GM19238 (cell line): ENCODE data around the gene BMPR2.
"Not testable (repeated sequence)": the region's sequence is repeated elsewhere in the genome, so short reads cannot be mapped to it uniquely, and the experiment has no call there.

Experiments
- DNase-seq: peaks from one replicate; pipeline ENCODE4 v3.0.0; 2011; ENCODE audit warnings: low spot score; ENCODE audit not compliant: insufficient read length

BMPR2 gene

GRCh38 chr2:202378662-202379358 is 2.7 kb downstream of the BMPR2 start:
- no peak for DNase-seq

- DNase-seq: no peak
These were observed 6.6 kb downstream of the BMPR2 start for GRCh38 chr2:202382684-202383083.

- not testable (repeated sequence) for DNase-seq
These were observed 10.4 kb downstream of the BMPR2 start for GRCh38 chr2:202386495-202386894.

GRCh38 chr2:202387608-202388342 is 11.6 kb downstream of the BMPR2 start:
- no peak for DNase-seq

GRCh38 chr2:202400941-202401340 is 24.8 kb downstream of the BMPR2 start:
- DNase-seq: no peak

GRCh38 chr2:202405798-202406197 is 29.7 kb downstream of the BMPR2 start:
- DNase-seq: no peak

GRCh38 chr2:202406445-202406978 is 30.4 kb downstream of the BMPR2 start:
- DNase-seq: no peak

- no peak for DNase-seq
These were observed 32.5 kb downstream of the BMPR2 start for GRCh38 chr2:202408546-202409140.

- no peak for DNase-seq
These were observed 34.0 kb downstream of the BMPR2 start for GRCh38 chr2:202410092-202410491.

GRCh38 chr2:202411097-202411496 is 35.0 kb downstream of the BMPR2 start:
- no peak for DNase-seq

GRCh38 chr2:202418027-202418426 is 41.9 kb downstream of the BMPR2 start:
- no peak for DNase-seq

- DNase-seq: no peak
These were observed 42.4 kb downstream of the BMPR2 start for GRCh38 chr2:202418511-202418910.

- no peak for DNase-seq
These were observed 47.0 kb downstream of the BMPR2 start for GRCh38 chr2:202423139-202423538.

GRCh38 chr2:202425036-202425435 is 48.9 kb downstream of the BMPR2 start:
- DNase-seq: no peak

GRCh38 chr2:202426751-202427150 is 50.6 kb downstream of the BMPR2 start:
- DNase-seq: no peak

GRCh38 chr2:202429164-202429980 is 53.2 kb downstream of the BMPR2 start:
- no peak for DNase-seq

- no peak for DNase-seq
These were observed 56.6 kb downstream of the BMPR2 start for GRCh38 chr2:202432776-202433175.

- no peak for DNase-seq
These were observed 58.3 kb downstream of the BMPR2 start for GRCh38 chr2:202434472-202434871.

GRCh38 chr2:202436626-202437025 is 60.5 kb downstream of the BMPR2 start:
- no peak for DNase-seq

GRCh38 chr2:202440117-202440516 is 64.0 kb downstream of the BMPR2 start:
- DNase-seq: not testable (repeated sequence)

GRCh38 chr2:202442882-202443281 is 66.8 kb downstream of the BMPR2 start:
- DNase-seq: no peak
